IMR-90 (cell line): ENCODE data around the gene MMEL1. TPM values are rescaled to one million over a fixed set of nuclear protein-coding genes. Genes with fewer than 3 reads are reported as not detected.
"Not testable (repeated sequence)": the region's sequence is repeated elsewhere in the genome, so short reads cannot be mapped to it uniquely, and the experiment has no call there.

Experiments used
- ATAC-seq: fragments of 200-7000 bp; cut with Tn5 transposase; 2 replicates; pipeline ENCODE4 v1.9.1; 2020; ENCODE audit warnings: low read depth, mild to moderate bottlenecking, moderate library complexity
- BruUV-seq: library from RNA; stranded (reverse); fragments of 400-500 nt; replicated peaks from 2 replicates; lab custom pipeline; 2021; lab: Mats Ljungman, UMichigan
- CTCF ChIA-PET: fragments of 300-600 bp; formaldehyde crosslinking; extraction: SDS; loops from one replicate; lab custom pipeline; 2021; ENCODE audit warnings: antibody characterized with exemption; lab: Yijun Ruan, JAX
- POLR2A ChIA-PET: fragments of 300-600 bp; sonication (Branson Sonifier 250); formaldehyde crosslinking; loops from one replicate; lab custom pipeline; 2022; ENCODE audit warnings: antibody characterized with exemption; ENCODE audit not compliant: unreplicated experiment; lab: Charles Lee
- DNase-seq: peaks from one replicate; pipeline ENCODE4 v3.0.0; 2013
- H2AFZ ChIP-seq: replicated peaks from 2 replicates; pipeline ENCODE3; 2013; ENCODE audit warnings: low read length, mild to moderate bottlenecking; ENCODE audit not compliant: poor library complexity
- H2AK5ac ChIP-seq: 2 replicates; pipeline ENCODE4 v1.6.1; 2013; ENCODE audit warnings: low read depth, low read length, inconsistent platforms
- H2AK9ac ChIP-seq: replicated peaks from 2 replicates; pipeline ENCODE3; 2013; ENCODE audit warnings: mild to moderate bottlenecking, low read depth, low read length, moderate library complexity; ENCODE audit not compliant: poor library complexity
- H2BK120ac ChIP-seq: 2 replicates; pipeline ENCODE4 v1.6.1; 2013; ENCODE audit warnings: low read depth, low read length, inconsistent platforms
- H2BK15ac ChIP-seq: 3 replicates; pipeline ENCODE4 v1.6.1; 2013; ENCODE audit warnings: low read depth, low read length, inconsistent platforms
- H2BK20ac ChIP-seq: 2 replicates; pipeline ENCODE4 v1.6.1; 2013; ENCODE audit warnings: low read depth, mild to moderate bottlenecking, inconsistent platforms, low read length, moderate library complexity
- H2BK5ac ChIP-seq: 2 replicates; pipeline ENCODE4 v1.6.1; 2013; ENCODE audit warnings: mild to moderate bottlenecking, low read depth, low read length, inconsistent platforms; ENCODE audit not compliant: poor library complexity, severe bottlenecking
- H3K14ac ChIP-seq: replicated peaks from 2 replicates; pipeline ENCODE4 v1.6.1; 2013; ENCODE audit warnings: low read depth, low read length, inconsistent platforms
- H3K18ac ChIP-seq: 2 replicates; pipeline ENCODE4 v1.6.1; 2013; ENCODE audit warnings: low read depth, low read length, control low read depth
- H3K23ac ChIP-seq: 2 replicates; pipeline ENCODE4 v1.6.1; 2013; ENCODE audit warnings: low read depth, low read length, inconsistent platforms
- H3K27ac ChIP-seq: 2 replicates; pipeline ENCODE4 v1.5.1; 2013; ENCODE audit warnings: mild to moderate bottlenecking, control low read depth, low read length; ENCODE audit not compliant: insufficient read depth
- H3K27me3 ChIP-seq: 2 replicates; pipeline ENCODE4 v1.6.1; 2013; ENCODE audit warnings: low read length; ENCODE audit not compliant: control insufficient read depth, insufficient read depth
- H3K36me3 ChIP-seq: 2 replicates; pipeline ENCODE4 v1.6.1; 2013; ENCODE audit warnings: low read length, mixed read lengths; ENCODE audit not compliant: control insufficient read depth, insufficient read depth
- H3K4ac ChIP-seq: 2 replicates; pipeline ENCODE4 v1.6.1; 2013; ENCODE audit warnings: low read depth, low read length, inconsistent platforms
- H3K4me1 ChIP-seq: 2 replicates; pipeline ENCODE4 v1.6.1; 2013; ENCODE audit warnings: low read length, mixed read lengths; ENCODE audit not compliant: control insufficient read depth, insufficient read depth
- H3K4me2 ChIP-seq: 2 replicates; pipeline ENCODE4 v1.6.1; 2013; ENCODE audit warnings: low read depth, mild to moderate bottlenecking, control low read depth, low read length, moderate library complexity
- H3K4me3 ChIP-seq: 2 replicates; pipeline ENCODE4 v1.5.1; 2013; ENCODE audit warnings: low read depth, mild to moderate bottlenecking, control low read depth, low read length, moderate library complexity; ENCODE audit not compliant: insufficient read depth
- H3K56ac ChIP-seq: 2 replicates; pipeline ENCODE4 v1.6.1; 2013; ENCODE audit warnings: low read length, inconsistent platforms; ENCODE audit not compliant: insufficient read depth; ENCODE audit errors: extremely low read depth
- H3K79me1 ChIP-seq, 2 experiments: 2 replicates each; pipeline ENCODE4 v1.6.1; 2013; ENCODE audit warnings: low read length in 2 of 2, inconsistent platforms in 1 of 2, low read depth in 1 of 2
- H3K9ac ChIP-seq: 2 replicates; pipeline ENCODE4 v1.6.1; 2013; ENCODE audit warnings: low read depth, low read length, control low read depth
- H3K9me1 ChIP-seq: 2 replicates; pipeline ENCODE4 v1.6.1; 2013; ENCODE audit warnings: low read length, inconsistent platforms; ENCODE audit not compliant: insufficient read depth
- H3K9me3 ChIP-seq: 2 replicates; pipeline ENCODE4 v1.6.1; 2013; ENCODE audit warnings: low read length; ENCODE audit not compliant: control insufficient read depth, insufficient read depth
- H4K20me1 ChIP-seq: 2 replicates; pipeline ENCODE4 v1.6.1; 2013; ENCODE audit warnings: low read length, inconsistent platforms; ENCODE audit not compliant: insufficient read depth
- H4K5ac ChIP-seq: 2 replicates; pipeline ENCODE4 v1.6.1; 2013; ENCODE audit warnings: mild to moderate bottlenecking, low read depth, low read length, control low read depth
- H4K8ac ChIP-seq, 2 experiments: 2 replicates each; pipeline ENCODE4 v1.6.1; 2013; ENCODE audit warnings: low read depth in 2 of 2, low read length in 2 of 2, control low read depth in 1 of 2, inconsistent platforms in 1 of 2
- H4K91ac ChIP-seq: 2 replicates; pipeline ENCODE4 v1.6.1; 2013; ENCODE audit warnings: low read depth, low read length, inconsistent platforms; ENCODE audit not compliant: insufficient read depth
- WGBS, 2 experiments: methylation state at CpG; one replicate each; pipeline versions ENCODE4 v1.1.5 to v1.1.7; 2013; ENCODE audit warnings: missing lambda C conversion rate in 2 of 2; ENCODE audit not compliant: insufficient read length in 1 of 2; ENCODE audit errors: extremely low coverage in 2 of 2; 5-methylcytosine and 5-hydroxymethylcytosine counted together
- dilution Hi-C: fragments of 300-500 bp; cut with HindIII; formaldehyde crosslinking; loops from one replicate; pipeline ENCODE4 v1.14.3; 2018; ENCODE audit warnings: low sequenced_read_pairs; ENCODE audit not compliant: unreplicated experiment
- in situ Hi-C: fragments of 300-500 bp; cut with MboI; formaldehyde crosslinking; loops from 3 replicates; pipeline ENCODE4 v1.14.3; 2019; ENCODE audit warnings: low sequenced_read_pairs, inconsistent platforms, mixed read lengths
- intact Hi-C: fragments of 100-400 bp; cut with micrococcal nuclease; formaldehyde crosslinking; loops from 2 replicates; pipeline ENCODE4 v1.10.0; 2022
- polyA plus RNA-seq, 3 experiments: library from polyadenylated mRNA; depleted of rRNA; stranded (reverse); fragments of >200 nt; gene quantifications; 2 replicates each; pipeline ENCODE4 v1.2.3, GENCODE V29; 2012; ENCODE audit warnings: low replicate concordance in 1 of 3
- total RNA-seq: library from RNA; depleted of rRNA; stranded (reverse); fragments of >200 nt; gene quantifications from 2 replicates; pipeline ENCODE4 v1.2.3, GENCODE V29; 2012

Gene MMEL1
- total and polyA plus RNA-seq, 2 of the 4 experiments (the other 2 are of a cell fraction): under 0.01 to 0.12 TPM

DNA sequence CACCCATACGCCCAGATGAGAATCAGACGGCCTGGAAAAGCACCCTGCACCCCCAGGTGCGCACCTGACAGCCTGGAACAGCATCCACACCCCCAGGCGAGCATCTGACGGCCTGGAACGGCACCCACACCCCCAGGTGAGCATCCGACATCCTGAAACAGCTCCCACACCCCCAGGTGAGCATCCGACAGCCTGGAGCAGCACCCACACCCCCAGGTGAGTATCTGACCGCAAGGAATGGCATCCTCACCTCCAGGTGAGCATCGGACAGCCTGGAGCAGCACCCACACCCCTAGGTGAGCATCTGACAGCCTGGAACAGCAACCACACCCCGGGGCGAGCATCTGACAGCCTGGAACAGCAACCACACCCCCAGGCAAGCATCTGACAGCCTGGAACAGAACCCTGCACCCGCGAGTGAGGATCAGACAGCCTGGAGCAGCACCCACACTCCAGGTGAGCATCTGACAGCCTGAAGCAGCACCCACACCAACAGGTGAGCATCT, 21.7 kb upstream of the MMEL1 start:
- H4K20me1 ChIP-seq, H3K9me1 ChIP-seq, POLR2A ChIA-PET, H3K18ac ChIP-seq, H2BK15ac ChIP-seq, H3K23ac ChIP-seq, CTCF ChIA-PET, H2BK120ac ChIP-seq, H4K91ac ChIP-seq, intact Hi-C loops, H4K8ac ChIP-seq, H3K27me3 ChIP-seq, H3K14ac ChIP-seq, BruUV-seq, H3K4me3 ChIP-seq, H2BK20ac ChIP-seq, DNase-seq, ATAC-seq, in situ Hi-C loops, H3K4ac ChIP-seq, H3K56ac ChIP-seq, H3K4me1 ChIP-seq, H2AK9ac ChIP-seq, dilution Hi-C loops, H3K79me1 ChIP-seq, H3K9ac ChIP-seq, H3K36me3 ChIP-seq, H3K27ac ChIP-seq, H2AK5ac ChIP-seq, H4K5ac ChIP-seq, H3K4me2 ChIP-seq, H2BK5ac ChIP-seq, H2AFZ ChIP-seq: not testable (repeated sequence)
- H3K9me3 ChIP-seq: peaks cover 42% of the 10 kb centered on the region
- 19% methylated on average over 14 of the region's 14 CpGs; no CpG with 5 or more reads in 1 of the 2 experiments for whole genome bisulfite sequencing, 2 experiments

DNA sequence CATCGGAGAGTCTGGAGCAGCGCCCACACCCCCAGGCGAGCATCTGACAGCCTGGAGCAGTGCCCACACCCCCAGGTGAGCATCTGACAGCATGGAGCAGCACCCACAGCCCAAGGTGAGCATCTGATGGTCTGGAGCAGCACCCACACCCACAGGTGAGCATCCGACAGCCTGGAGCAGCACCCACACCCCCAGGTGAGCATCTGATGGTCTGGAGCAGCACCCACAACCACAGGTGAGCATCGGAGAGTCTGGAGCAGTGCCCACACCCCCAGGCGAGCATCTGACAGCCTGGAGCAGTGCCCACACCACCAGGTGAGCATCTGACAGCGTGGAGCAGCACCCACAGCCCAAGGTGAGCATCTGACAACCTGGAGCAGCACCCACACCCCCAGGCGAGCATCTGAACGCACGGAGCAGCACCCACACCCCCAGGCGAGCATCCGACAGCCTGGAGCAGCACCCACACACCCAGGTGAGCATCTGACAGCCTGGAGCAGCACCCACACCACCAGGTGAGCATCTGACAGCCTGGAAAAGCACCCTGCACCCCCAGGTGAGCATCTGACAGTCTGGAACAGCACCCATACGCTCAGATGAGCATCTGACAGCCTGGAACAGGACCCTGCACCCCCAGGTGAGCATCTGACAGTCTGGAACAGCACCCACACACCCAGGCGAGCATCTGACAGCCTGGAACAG, 21.1 kb upstream of the MMEL1 start:
- H3K56ac ChIP-seq, H3K4me3 ChIP-seq, ATAC-seq, H3K27ac ChIP-seq, in situ Hi-C loops, H4K5ac ChIP-seq, H3K14ac ChIP-seq, H3K4me1 ChIP-seq, CTCF ChIA-PET, H2BK5ac ChIP-seq, H3K79me1 ChIP-seq, H2AK5ac ChIP-seq, H3K27me3 ChIP-seq, H4K91ac ChIP-seq, H2AFZ ChIP-seq, H3K4ac ChIP-seq, H4K20me1 ChIP-seq, BruUV-seq, H3K9ac ChIP-seq, H3K18ac ChIP-seq, H2BK120ac ChIP-seq, H2AK9ac ChIP-seq, dilution Hi-C loops, H3K4me2 ChIP-seq, H4K8ac ChIP-seq, POLR2A ChIA-PET, H2BK15ac ChIP-seq, H3K36me3 ChIP-seq, H2BK20ac ChIP-seq, intact Hi-C loops, H3K23ac ChIP-seq, H3K9me1 ChIP-seq: not testable (repeated sequence)
- peak; percentile 24 for DNase-seq
- H3K9me3 ChIP-seq: peaks cover 46% of the 10 kb centered on the region
- WGBS, 2 experiments: 29% methylated on average over 14 of the region's 14 CpGs; no CpG with 5 or more reads in 1 of the 2 experiments
